ENCODE measurements around the gene PYGO1.

DNA sequence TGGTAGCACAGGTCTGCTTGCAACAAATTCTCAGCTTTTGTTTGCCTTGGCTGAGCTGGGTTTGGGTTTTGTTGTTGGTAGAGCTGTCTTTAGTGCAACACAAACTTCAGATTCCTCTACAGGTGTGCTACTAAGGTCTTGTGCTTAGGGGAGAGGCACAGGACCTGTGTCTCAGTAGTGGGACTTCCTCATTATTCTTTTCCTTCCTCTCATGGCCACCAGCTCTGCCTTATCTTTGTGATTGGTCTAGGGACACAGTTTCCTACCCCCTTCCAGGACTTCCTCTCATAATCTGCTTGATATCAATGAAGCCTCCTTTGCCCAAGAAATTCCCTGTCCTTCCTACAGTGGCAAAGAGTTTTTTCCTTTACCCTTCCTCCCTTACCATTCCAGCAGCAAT, 55.2 kb downstream of the PYGO1 start:
- TF ChIP-seq, protein P1, sequence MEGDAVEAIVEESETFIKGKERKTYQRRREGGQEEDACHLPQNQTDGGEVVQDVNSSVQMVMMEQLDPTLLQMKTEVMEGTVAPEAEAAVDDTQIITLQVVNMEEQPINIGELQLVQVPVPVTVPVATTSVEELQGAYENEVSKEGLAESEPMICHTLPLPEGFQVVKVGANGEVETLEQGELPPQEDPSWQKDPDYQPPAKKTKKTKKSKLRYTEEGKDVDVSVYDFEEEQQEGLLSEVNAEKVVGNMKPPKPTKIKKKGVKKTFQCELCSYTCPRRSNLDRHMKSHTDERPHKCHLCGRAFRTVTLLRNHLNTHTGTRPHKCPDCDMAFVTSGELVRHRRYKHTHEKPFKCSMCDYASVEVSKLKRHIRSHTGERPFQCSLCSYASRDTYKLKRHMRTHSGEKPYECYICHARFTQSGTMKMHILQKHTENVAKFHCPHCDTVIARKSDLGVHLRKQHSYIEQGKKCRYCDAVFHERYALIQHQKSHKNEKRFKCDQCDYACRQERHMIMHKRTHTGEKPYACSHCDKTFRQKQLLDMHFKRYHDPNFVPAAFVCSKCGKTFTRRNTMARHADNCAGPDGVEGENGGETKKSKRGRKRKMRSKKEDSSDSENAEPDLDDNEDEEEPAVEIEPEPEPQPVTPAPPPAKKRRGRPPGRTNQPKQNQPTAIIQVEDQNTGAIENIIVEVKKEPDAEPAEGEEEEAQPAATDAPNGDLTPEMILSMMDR (conservative IDR thresholded peaks at IDR 0.05; ENCODE audit: low read depth, low read length), result no peak
- TF ChIP-seq, protein P2, sequence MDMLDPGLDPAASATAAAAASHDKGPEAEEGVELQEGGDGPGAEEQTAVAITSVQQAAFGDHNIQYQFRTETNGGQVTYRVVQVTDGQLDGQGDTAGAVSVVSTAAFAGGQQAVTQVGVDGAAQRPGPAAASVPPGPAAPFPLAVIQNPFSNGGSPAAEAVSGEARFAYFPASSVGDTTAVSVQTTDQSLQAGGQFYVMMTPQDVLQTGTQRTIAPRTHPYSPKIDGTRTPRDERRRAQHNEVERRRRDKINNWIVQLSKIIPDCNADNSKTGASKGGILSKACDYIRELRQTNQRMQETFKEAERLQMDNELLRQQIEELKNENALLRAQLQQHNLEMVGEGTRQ (IDR thresholded peaks at IDR 0.05; ENCODE audit: low read depth, low read length), result no peak
- TF ChIP-seq POLR2A (IDR thresholded peaks at IDR 0.05; ENCODE audit: low read depth, low read length) (no peak), MAFK (IDR thresholded peaks at IDR 0.05; ENCODE audit: low read depth, low read length) (no peak), CEBPB (IDR thresholded peaks at IDR 0.05; ENCODE audit: low read depth, low read length) (no peak), MAZ (IDR thresholded peaks at IDR 0.05; ENCODE audit: borderline replicate concordance, low read depth, low read length) (no peak), RAD21 (IDR thresholded peaks at IDR 0.05; ENCODE audit: low read length) (no peak), FOS (IDR thresholded peaks at IDR 0.05; ENCODE audit: low read depth, low read length) (no peak), MXI1 (IDR thresholded peaks at IDR 0.05; ENCODE audit: borderline replicate concordance, low read depth, low read length) (no peak), SMC3 (IDR thresholded peaks at IDR 0.05; ENCODE audit: low read depth, low read length) (no peak), RFX5 (IDR thresholded peaks at IDR 0.05; ENCODE audit: low read depth, low read length) (no peak), BHLHE40 (IDR thresholded peaks at IDR 0.05; ENCODE audit: low read depth, low read length) (no peak), CHD1 (IDR thresholded peaks at IDR 0.05; ENCODE audit: low read depth, low read length) (no peak)
- TF ChIP-seq, protein P3, sequence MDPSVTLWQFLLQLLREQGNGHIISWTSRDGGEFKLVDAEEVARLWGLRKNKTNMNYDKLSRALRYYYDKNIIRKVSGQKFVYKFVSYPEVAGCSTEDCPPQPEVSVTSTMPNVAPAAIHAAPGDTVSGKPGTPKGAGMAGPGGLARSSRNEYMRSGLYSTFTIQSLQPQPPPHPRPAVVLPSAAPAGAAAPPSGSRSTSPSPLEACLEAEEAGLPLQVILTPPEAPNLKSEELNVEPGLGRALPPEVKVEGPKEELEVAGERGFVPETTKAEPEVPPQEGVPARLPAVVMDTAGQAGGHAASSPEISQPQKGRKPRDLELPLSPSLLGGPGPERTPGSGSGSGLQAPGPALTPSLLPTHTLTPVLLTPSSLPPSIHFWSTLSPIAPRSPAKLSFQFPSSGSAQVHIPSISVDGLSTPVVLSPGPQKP (IDR thresholded peaks at IDR 0.05; ENCODE audit: borderline replicate concordance, low read depth, low read length), result no peak

Measured in IMR-90 (cell line).